Left colon (tissue), 2 donors: ENCODE data around the gene TMOD1. TPM values are rescaled to one million over a fixed set of nuclear protein-coding genes. Genes with fewer than 3 reads are reported as not detected.
A peak's percentile ranks its signal among the peaks of the same experiment; 100 is the strongest.
"Not testable (repeated sequence)": the region's sequence is repeated elsewhere in the genome, so short reads cannot be mapped to it uniquely, and the experiment has no call there.

Source experiments
- ATAC-seq: fragments of 200-7000 bp; cut with Tn5 transposase; one replicate; pipeline ENCODE4 v1.9.1; 2020; ENCODE audit warnings: mild to moderate bottlenecking, moderate library complexity
- DNase-seq, 2 donors: peaks; one replicate each; pipeline ENCODE4 v3.0.0-alpha.2; 2020
- intact Hi-C, 2 donors: fragments of 100-400 bp; cut with DNase I in 1 of 2; cut with micrococcal nuclease in 1 of 2; formaldehyde crosslinking; loops; one replicate each; pipeline versions ENCODE4 v1.11.2 to v1.14.0; 2022; cut with DNase I, micrococcal nuclease
- total RNA-seq, 2 donors: library from RNA; stranded (reverse); fragmentation: NEBNext Ultra II Directional; extraction: Animal tissue kit (Norgen Biotek cat#: 25700); gene quantifications; one replicate each; pipeline ENCODE4 v1.2.1, GENCODE V29; 2021
- donor health status: DM: no; HTN: no; CAD: no.
- donor health status: DM: yes; HTN: yes; CAD: no.

The TMOD1 gene
- total RNA-seq, 2 donors from 2014 or later: 1.9 to 5.6 TPM

GRCh38 chr9:97491216-97491999 lies 10.1 kb upstream of the TMOD1 start:
- ATAC-seq (no peak), DNase-seq (no peak)
- intact Hi-C loops: no loop called here

- DNase-seq, intact Hi-C loops, ATAC-seq: not testable (repeated sequence)
Observed at GRCh38 chr9:97497558-97498375, 3.7 kb upstream of the TMOD1 start.

- ATAC-seq, intact Hi-C loops, DNase-seq: not testable (repeated sequence)
Observed at GRCh38 chr9:97498846-97499245, 2.6 kb upstream of the TMOD1 start.

- intact Hi-C loops: loop anchor here in 1 of 2 donors (10.0 kb wide), 1 partner anchor 95 kb away; no protein-coding TSS in a partner anchor
- ATAC-seq: no peak
- no peak for DNase-seq
Observed at GRCh38 chr9:97500263-97500662, 1.2 kb upstream of the TMOD1 start.

- ATAC-seq (no peak), DNase-seq (no peak)
- intact Hi-C loops: loop anchor here in 1 of 2 donors (10.0 kb wide), 1 partner anchor 94 kb away; no protein-coding TSS in a partner anchor
Observed at GRCh38 chr9:97500765-97501176, 695 bp upstream of the TMOD1 start.

- ATAC-seq (peak; percentile 30), DNase-seq (no peak)
- intact Hi-C loops: loop anchor here in 1 of 2 donors (10.0 kb wide), 1 partner anchor 93 kb away; no protein-coding TSS in a partner anchor
Observed at GRCh38 chr9:97501972-97502221, 431 bp downstream of the TMOD1 start.

- peak; percentile 29 for ATAC-seq
- DNase-seq: peak in 1 of 2 donors; percentile 31
Observed at GRCh38 chr9:97502222-97502983, 937 bp downstream of the TMOD1 start.

GRCh38 chr9:97502984-97503861 lies 1.8 kb downstream of the TMOD1 start:
- intact Hi-C loops: loop anchor here in 1 of 2 donors (10.0 kb wide), 1 partner anchor 92 kb away; no protein-coding TSS in a partner anchor
- DNase-seq: no peak
- no peak for ATAC-seq

More at GRCh38 chr9:97502222-97502983, 937 bp downstream of the TMOD1 start:
- intact Hi-C loops: loop anchor here in 1 of 2 donors (10.0 kb wide), 1 partner anchor 92 kb away; no protein-coding TSS in a partner anchor

- ATAC-seq (no peak), DNase-seq (no peak)
- intact Hi-C loops: loop anchor here in 1 of 2 donors (10.0 kb wide), 1 partner anchor 91 kb away; no protein-coding TSS in a partner anchor
Observed at GRCh38 chr9:97503862-97504210, 2.4 kb downstream of the TMOD1 start.

GRCh38 chr9:97504381-97505216 lies 3.1 kb downstream of the TMOD1 start:
- no peak for DNase-seq
- intact Hi-C loops: loop anchor here in 1 of 2 donors (10.0 kb wide), 1 partner anchor 90 kb away; no protein-coding TSS in a partner anchor

GRCh38 chr9:97505845-97506244 lies 4.4 kb downstream of the TMOD1 start:
- DNase-seq: no peak
- ATAC-seq: no peak

More at GRCh38 chr9:97504381-97505216, 3.1 kb downstream of the TMOD1 start:
- ATAC-seq: no peak

GRCh38 chr9:97506306-97506705 lies 4.8 kb downstream of the TMOD1 start:
- ATAC-seq (no peak), DNase-seq (no peak)
- intact Hi-C loops: loop anchor here in 1 of 2 donors (10.0 kb wide), 1 partner anchor 88 kb away; no protein-coding TSS in a partner anchor

More at GRCh38 chr9:97505845-97506244, 4.4 kb downstream of the TMOD1 start:
- intact Hi-C loops: loop anchor here in 1 of 2 donors (10.0 kb wide), 1 partner anchor 89 kb away; no protein-coding TSS in a partner anchor

GRCh38 chr9:97506787-97507186 lies 5.3 kb downstream of the TMOD1 start:
- intact Hi-C loops: loop anchor here in 1 of 2 donors (10.0 kb wide), 1 partner anchor 88 kb away; no protein-coding TSS in a partner anchor
- DNase-seq: no peak
- no peak for ATAC-seq

GRCh38 chr9:97507428-97507984 lies 6.0 kb downstream of the TMOD1 start:
- intact Hi-C loops: loop anchor here in 1 of 2 donors (10.0 kb wide), 1 partner anchor 87 kb away; no protein-coding TSS in a partner anchor
- no peak for ATAC-seq
- no peak for DNase-seq

GRCh38 chr9:97508852-97509251 lies 7.4 kb downstream of the TMOD1 start:
- ATAC-seq (no peak), DNase-seq (no peak)
- intact Hi-C loops: loop anchor here in 1 of 2 donors (10.0 kb wide), 1 partner anchor 86 kb away; no protein-coding TSS in a partner anchor
